ENCODE results near the gene NADSYN1. TPM values are rescaled to one million over a fixed set of nuclear protein-coding genes. Genes with fewer than 3 reads are reported as not detected.

The NADSYN1 gene
- total RNA-seq, 1 experiment from 2014 or later: 58.2 TPM

DNA sequence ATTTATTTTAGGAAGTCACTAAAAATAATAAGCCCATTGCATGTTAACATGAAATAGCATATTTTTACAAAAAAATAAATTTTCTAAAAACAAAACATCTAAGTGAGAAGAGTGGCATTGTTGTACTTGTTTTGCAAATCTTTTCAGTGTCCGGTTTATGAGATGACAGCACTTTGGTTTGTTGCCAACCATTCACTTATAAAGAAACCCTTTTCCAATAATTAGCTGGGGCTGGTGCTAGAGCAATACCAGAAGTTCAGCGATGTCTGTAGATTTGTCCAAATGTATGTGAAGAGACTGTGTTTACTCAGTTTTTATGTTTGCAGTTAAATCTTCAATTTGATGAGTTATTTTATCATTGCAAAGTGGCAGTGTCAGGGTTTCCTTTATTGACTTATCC lies 52.0 kb downstream of the NADSYN1 start:
- Histone ChIP-seq H3K9ac (ENCODE audit: low read length) (no peak overlapping the region), H3K27ac (ENCODE audit: low read depth, low read length) (no peak overlapping the region), H4K20me1 (ENCODE audit: insufficient read depth) (no peaks in the 10 kb centered on the region), H3K4me3 (replicated peaks in 1 of 2; ENCODE audit: low read depth in 1 of 2, low read length in 2 of 2) (no peak overlapping the region), H3K4me2 (ENCODE audit: low read length) (no peak overlapping the region), H3K9me3 (ENCODE audit: control insufficient read depth in 1 of 2, insufficient read depth in 1 of 2, low read depth in 1 of 2, low read length in 2 of 2) (no peaks in the 10 kb centered on the region), H2AFZ (ENCODE audit: low read depth, low read length, poor library complexity, severe bottlenecking) (no peak overlapping the region), H3K9me2 (ENCODE audit: insufficient read depth) (no peaks in the 10 kb centered on the region), H3K79me2 (ENCODE audit: insufficient read depth, low read length) (no peaks in the 10 kb centered on the region), H3K36me3 (ENCODE audit: control insufficient read depth in 1 of 2, insufficient read depth in 2 of 2, low read length in 2 of 2) (no peaks in the 10 kb centered on the region), H3K27me3 (ENCODE audit: insufficient read depth, low read length) (no peaks in the 10 kb centered on the region), H3K4me1 (ENCODE audit: control insufficient read depth in 1 of 2, insufficient read depth in 2 of 2, low read length in 2 of 2) (peaks cover 11 to 12% of the 10 kb centered on the region in 2 experiments; a peak in 3 of 4 replicates)
- no peak for DNase-seq (ENCODE audit: low read depth, low spot score)
- no TSS peak for BruUV-seq (replicated peaks)
- intact Hi-C loops (cut with micrococcal nuclease): no loop called here
- POLR2A ChIA-PET: no interaction called here
- TF ChIP-seq EGR1 (IDR thresholded peaks at IDR 0.05; ENCODE audit: low read depth) (no peak), ZFX (IDR thresholded peaks at IDR 0.05) (no peak), YY1 (IDR thresholded peaks at IDR 0.05; ENCODE audit: extremely low read depth, insufficient replicate concordance, low read depth, low read length) (no peak), SIN3A (IDR thresholded peaks at IDR 0.05; ENCODE audit: low read depth) (no peak)
- TF ChIP-seq, protein P1, sequence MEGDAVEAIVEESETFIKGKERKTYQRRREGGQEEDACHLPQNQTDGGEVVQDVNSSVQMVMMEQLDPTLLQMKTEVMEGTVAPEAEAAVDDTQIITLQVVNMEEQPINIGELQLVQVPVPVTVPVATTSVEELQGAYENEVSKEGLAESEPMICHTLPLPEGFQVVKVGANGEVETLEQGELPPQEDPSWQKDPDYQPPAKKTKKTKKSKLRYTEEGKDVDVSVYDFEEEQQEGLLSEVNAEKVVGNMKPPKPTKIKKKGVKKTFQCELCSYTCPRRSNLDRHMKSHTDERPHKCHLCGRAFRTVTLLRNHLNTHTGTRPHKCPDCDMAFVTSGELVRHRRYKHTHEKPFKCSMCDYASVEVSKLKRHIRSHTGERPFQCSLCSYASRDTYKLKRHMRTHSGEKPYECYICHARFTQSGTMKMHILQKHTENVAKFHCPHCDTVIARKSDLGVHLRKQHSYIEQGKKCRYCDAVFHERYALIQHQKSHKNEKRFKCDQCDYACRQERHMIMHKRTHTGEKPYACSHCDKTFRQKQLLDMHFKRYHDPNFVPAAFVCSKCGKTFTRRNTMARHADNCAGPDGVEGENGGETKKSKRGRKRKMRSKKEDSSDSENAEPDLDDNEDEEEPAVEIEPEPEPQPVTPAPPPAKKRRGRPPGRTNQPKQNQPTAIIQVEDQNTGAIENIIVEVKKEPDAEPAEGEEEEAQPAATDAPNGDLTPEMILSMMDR (IDR thresholded peaks at IDR 0.05 in 2 of 3, conservative IDR thresholded peaks at IDR 0.05 in 1 of 3; ENCODE audit: borderline replicate concordance in 1 of 3, insufficient read depth in 1 of 3, low read depth in 2 of 3, low read length in 2 of 3): no peak
- RAD21 ChIA-PET (ENCODE audit: low non-redundant PET in 1 of 2, low total read pairs in 2 of 2, uncharacterized antibody in 2 of 2, unreplicated experiment in 2 of 2): no interaction called here
- CTCF ChIA-PET: no interaction called here
- no peak for ATAC-seq

DNA sequence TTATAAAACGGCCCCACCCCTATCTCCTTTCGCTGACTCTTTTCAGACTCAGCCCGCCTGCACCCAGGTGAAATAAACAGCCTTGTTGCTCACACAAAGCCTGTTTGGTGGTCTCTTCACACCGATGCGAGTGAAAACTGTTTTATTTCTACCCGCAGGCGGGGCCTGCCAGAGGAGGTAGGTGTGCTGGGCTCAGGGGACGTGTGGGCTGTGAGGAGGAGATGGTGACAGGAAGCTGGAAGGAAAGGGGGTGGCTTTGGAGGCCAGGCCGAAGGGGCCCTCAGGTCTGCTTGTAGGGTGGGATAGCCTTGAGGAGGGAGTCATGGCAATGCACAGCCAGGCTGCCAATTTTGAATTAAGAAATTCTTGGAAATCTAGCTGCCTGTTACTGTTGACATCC lies 52.8 kb downstream of the NADSYN1 start:
- RAD21 ChIA-PET (ENCODE audit: low non-redundant PET in 1 of 2, low total read pairs in 2 of 2, uncharacterized antibody in 2 of 2, unreplicated experiment in 2 of 2): no interaction called here
- CTCF ChIA-PET: no interaction called here
- no peaks in the 10 kb centered on the region for H3K9me2 ChIP-seq (ENCODE audit: insufficient read depth)
- intact Hi-C loops (cut with micrococcal nuclease): no loop called here
- H3K9ac ChIP-seq (ENCODE audit: low read length): no peak overlapping the region
- H3K79me2 ChIP-seq (ENCODE audit: insufficient read depth, low read length): no peaks in the 10 kb centered on the region
- H2AFZ ChIP-seq (ENCODE audit: low read depth, low read length, poor library complexity, severe bottlenecking): no peak overlapping the region
- H3K4me1 ChIP-seq (ENCODE audit: control insufficient read depth in 1 of 2, insufficient read depth in 2 of 2, low read length in 2 of 2): peaks cover 3 to 5% of the 10 kb centered on the region in 2 experiments; a peak in 3 of 4 replicates
- H3K27ac ChIP-seq (ENCODE audit: low read depth, low read length): no peak overlapping the region
- H3K4me2 ChIP-seq (ENCODE audit: low read length): no peak overlapping the region
- no peak for ATAC-seq
- POLR2A ChIA-PET: no interaction called here
- DNase-seq (ENCODE audit: low read depth, low spot score): no peak
- BruUV-seq (replicated peaks): no TSS peak
- H3K9me3 ChIP-seq (ENCODE audit: control insufficient read depth in 1 of 2, insufficient read depth in 1 of 2, low read depth in 1 of 2, low read length in 2 of 2): no peaks in the 10 kb centered on the region
- TF ChIP-seq JUND (IDR thresholded peaks at IDR 0.05) (no peak), CEBPB (IDR thresholded peaks at IDR 0.05; ENCODE audit: low read depth) (no peak)
- TF ChIP-seq, protein P2, sequence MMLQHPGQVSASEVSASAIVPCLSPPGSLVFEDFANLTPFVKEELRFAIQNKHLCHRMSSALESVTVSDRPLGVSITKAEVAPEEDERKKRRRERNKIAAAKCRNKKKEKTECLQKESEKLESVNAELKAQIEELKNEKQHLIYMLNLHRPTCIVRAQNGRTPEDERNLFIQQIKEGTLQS (IDR thresholded peaks at IDR 0.05): no peak
- H4K20me1 ChIP-seq (ENCODE audit: insufficient read depth): no peaks in the 10 kb centered on the region
- H3K36me3 ChIP-seq (ENCODE audit: control insufficient read depth in 1 of 2, insufficient read depth in 2 of 2, low read length in 2 of 2): no peaks in the 10 kb centered on the region
- H3K4me3 ChIP-seq (replicated peaks in 1 of 2; ENCODE audit: low read depth in 1 of 2, low read length in 2 of 2): no peak overlapping the region
- no peaks in the 10 kb centered on the region for H3K27me3 ChIP-seq (ENCODE audit: insufficient read depth, low read length)

Data from HCT116 (cell line).